Measurements from ENCODE around the gene FBXL13.

DNA sequence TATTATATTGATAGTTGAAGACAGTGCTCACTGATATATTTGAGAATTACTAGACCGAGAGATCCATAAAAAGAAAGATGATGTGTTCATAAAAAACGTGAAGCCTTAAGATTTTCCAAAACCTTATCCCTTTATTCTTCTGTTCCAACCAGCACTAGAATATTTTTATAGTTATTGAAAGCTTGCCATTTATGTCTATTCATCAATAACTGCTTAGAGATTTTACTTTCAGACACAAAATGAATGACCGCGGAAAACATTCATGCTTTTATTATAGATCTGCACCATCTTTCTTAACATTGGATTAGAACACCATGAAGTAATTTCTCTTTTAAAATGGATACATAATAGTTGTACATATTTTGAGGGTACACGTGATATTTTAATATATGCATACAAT lies 77.6 kb downstream of the FBXL13 start:
- TF ChIP-seq POLR2AphosphoS5 (IDR thresholded peaks at IDR 0.05; ENCODE audit: low read depth, low read length), result no peak
- TF ChIP-seq, protein P1, sequence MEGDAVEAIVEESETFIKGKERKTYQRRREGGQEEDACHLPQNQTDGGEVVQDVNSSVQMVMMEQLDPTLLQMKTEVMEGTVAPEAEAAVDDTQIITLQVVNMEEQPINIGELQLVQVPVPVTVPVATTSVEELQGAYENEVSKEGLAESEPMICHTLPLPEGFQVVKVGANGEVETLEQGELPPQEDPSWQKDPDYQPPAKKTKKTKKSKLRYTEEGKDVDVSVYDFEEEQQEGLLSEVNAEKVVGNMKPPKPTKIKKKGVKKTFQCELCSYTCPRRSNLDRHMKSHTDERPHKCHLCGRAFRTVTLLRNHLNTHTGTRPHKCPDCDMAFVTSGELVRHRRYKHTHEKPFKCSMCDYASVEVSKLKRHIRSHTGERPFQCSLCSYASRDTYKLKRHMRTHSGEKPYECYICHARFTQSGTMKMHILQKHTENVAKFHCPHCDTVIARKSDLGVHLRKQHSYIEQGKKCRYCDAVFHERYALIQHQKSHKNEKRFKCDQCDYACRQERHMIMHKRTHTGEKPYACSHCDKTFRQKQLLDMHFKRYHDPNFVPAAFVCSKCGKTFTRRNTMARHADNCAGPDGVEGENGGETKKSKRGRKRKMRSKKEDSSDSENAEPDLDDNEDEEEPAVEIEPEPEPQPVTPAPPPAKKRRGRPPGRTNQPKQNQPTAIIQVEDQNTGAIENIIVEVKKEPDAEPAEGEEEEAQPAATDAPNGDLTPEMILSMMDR (IDR thresholded peaks at IDR 0.05), result no peak
